H1 (cell line): ENCODE measurements around the gene AWAT1. TPM values are rescaled to one million over a fixed set of nuclear protein-coding genes. Genes with fewer than 3 reads are reported as not detected.

Experiments
- CBX5 ChIP-seq: fragments of 300-800, 300-1000 bp; sonication (generic); IDR thresholded peaks from 2 replicates; pipeline ENCODE4 v1.7.1; 2016; ENCODE audit warnings: antibody characterized with exemption, low read length, low read depth
- JUND ChIP-seq: IDR thresholded peaks from 2 replicates; pipeline ENCODE4 v1.6.1; 2011; ENCODE audit warnings: mild to moderate bottlenecking, improper control_type of control experiment, low read length
- RBBP5 ChIP-seq: IDR thresholded peaks from 2 replicates; pipeline ENCODE4 v1.7.1; 2012; ENCODE audit warnings: low read depth, mild to moderate bottlenecking, inconsistent platforms, low read length, moderate library complexity, borderline replicate concordance
- SIN3A ChIP-seq, 2 experiments: IDR thresholded peaks in 1 of 2; conservative IDR thresholded peaks in 1 of 2; 2 replicates each; pipeline ENCODE4 v1.6.1; 2011 to 2012; ENCODE audit warnings: low read length in 2 of 2, improper control_type of control experiment in 1 of 2, low read depth in 1 of 2, mild to moderate bottlenecking in 1 of 2
- SIX5 ChIP-seq: IDR thresholded peaks from 2 replicates; pipeline ENCODE4 v1.6.1; 2011; ENCODE audit warnings: mild to moderate bottlenecking, low read depth, low read length
- TBP ChIP-seq: IDR thresholded peaks from 2 replicates; pipeline ENCODE4 v1.6.1; 2011; ENCODE audit warnings: low read depth, low read length, improper control_type of control experiment
- polyA plus RNA-seq, 7 experiments: library from polyadenylated mRNA; depleted of rRNA in 3 of 7; stranded (reverse) in 5 of 7; unstranded in 2 of 7; fragments of >200 nt in 5 of 7; fragments of 200-250 nt in 2 of 7; gene quantifications; 1 replicate in 5 of 7; 2 replicates in 1 of 7; 4 replicates in 1 of 7; pipeline versions ENCODE4 v1.2.1 to v1.2.3, GENCODE V29; 2011 to 2013; ENCODE audit warnings: missing spikeins in 2 of 7, mixed read lengths in 2 of 7
- total RNA-seq: library from RNA; stranded (reverse); fragmentation: NEBNext Ultra II Directional; extraction: Animal tissue kit (Norgen Biotek cat#: 25700); gene quantifications from 2 replicates; pipeline ENCODE4 v1.2.1, GENCODE V29; 2021
- TF ChIP-seq, protein P1 (sequence below): IDR thresholded peaks from 2 replicates; pipeline ENCODE4 v1.6.1; 2012; ENCODE audit warnings: low read length, inconsistent platforms

Gene AWAT1
- total and polyA plus RNA-seq, 2 of the 8 experiments (the other 6 are each of a cell fraction or from before 2014, with no cell fraction given): not detected

DNA sequence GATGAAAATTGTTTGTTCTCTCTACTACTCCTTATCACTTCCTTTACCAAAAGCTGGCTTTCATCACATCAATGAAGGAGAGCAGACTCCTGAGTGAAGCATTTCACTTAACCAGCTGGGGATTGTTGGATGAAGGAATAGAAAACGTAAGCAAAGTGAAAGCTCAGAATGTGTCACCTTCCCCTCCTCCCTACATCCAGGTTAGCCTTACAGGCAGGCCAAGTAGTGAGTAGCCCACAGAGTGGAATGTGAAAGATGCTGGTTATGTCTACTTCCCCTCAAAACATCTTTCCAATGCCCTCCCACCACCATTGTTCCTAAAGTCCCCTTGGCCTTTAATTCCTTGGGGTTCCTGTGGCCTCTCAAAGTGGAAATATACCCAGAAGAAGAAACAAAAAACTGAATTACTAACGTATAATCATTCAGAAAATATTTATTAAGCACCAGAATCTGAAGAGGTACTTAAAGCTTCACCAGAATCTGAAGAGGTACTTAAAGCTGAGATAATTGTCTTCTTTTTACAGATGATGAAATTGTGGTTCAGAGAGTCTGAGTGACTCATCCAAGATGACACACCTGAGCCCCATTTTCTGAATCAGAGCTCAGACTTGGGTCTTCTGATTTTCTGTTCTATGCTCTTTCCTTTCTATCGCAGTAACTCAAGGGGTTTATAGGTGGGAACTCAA lies 19.1 kb downstream of the AWAT1 start (continued):
- TF ChIP-seq, protein P1, sequence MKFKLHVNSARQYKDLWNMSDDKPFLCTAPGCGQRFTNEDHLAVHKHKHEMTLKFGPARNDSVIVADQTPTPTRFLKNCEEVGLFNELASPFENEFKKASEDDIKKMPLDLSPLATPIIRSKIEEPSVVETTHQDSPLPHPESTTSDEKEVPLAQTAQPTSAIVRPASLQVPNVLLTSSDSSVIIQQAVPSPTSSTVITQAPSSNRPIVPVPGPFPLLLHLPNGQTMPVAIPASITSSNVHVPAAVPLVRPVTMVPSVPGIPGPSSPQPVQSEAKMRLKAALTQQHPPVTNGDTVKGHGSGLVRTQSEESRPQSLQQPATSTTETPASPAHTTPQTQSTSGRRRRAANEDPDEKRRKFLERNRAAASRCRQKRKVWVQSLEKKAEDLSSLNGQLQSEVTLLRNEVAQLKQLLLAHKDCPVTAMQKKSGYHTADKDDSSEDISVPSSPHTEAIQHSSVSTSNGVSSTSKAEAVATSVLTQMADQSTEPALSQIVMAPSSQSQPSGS: no peak
- no peak for TF ChIP-seq TBP
- no peak for TF ChIP-seq SIX5
- no peak for TF ChIP-seq SIN3A (conservative IDR thresholded peaks at IDR 0.05 in 1 of 2, IDR thresholded peaks at IDR 0.05 in 1 of 2; ENCODE audit: low read depth in 1 of 2, low read length in 2 of 2)
- TF ChIP-seq CBX5: no peak
- TF ChIP-seq RBBP5: no peak
- TF ChIP-seq JUND: no peak
